HepG2 (cell line): ENCODE data around the gene SMAP1. TPM values are rescaled to one million over a fixed set of nuclear protein-coding genes. Genes with fewer than 3 reads are reported as not detected.
A peak's percentile ranks its signal among the peaks of the same experiment; 100 is the strongest.

Source experiments
- ATAC-seq: fragments of 200-7000 bp; cut with Tn5 transposase; 3 replicates; pipeline ENCODE4 v1.9.1; 2020; ENCODE audit warnings: mild to moderate bottlenecking, moderate library complexity
- BruUV-seq: library from RNA; stranded (reverse); fragments of 400-500 nt; replicated peaks from 2 replicates; lab custom pipeline; 2021; lab: Mats Ljungman, UMichigan
- CTCF ChIA-PET: fragments of 300-600 bp; formaldehyde crosslinking; extraction: SDS; loops from one replicate; lab custom pipeline; 2021; ENCODE audit warnings: low total read pairs, inconsistent platforms, low intra/inter-chr PET ratio; lab: Yijun Ruan, JAX
- POLR2A ChIA-PET: fragments of 350-600 bp; sonication (Branson Sonifier 250); formaldehyde crosslinking; loops from one replicate; lab custom pipeline; 2020; ENCODE audit warnings: antibody characterized with exemption, inconsistent platforms; lab: Yijun Ruan, JAX
- DNase-seq: peaks from one replicate; pipeline ENCODE4 v3.0.0-alpha.2; 2015; ENCODE audit warnings: low spot score
- FAIRE-seq: peaks from 3 replicates; lab custom pipeline; 2011; peaks lifted over from hg19 to GRCh38; lab: Jason Lieb, UNC
- H2AFZ ChIP-seq: one replicate; pipeline ENCODE4 v1.6.1; 2011; ENCODE audit warnings: low read length, inconsistent platforms
- H3K27ac ChIP-seq: fragments of 300-600 bp; 3 replicates; pipeline ENCODE4 v1.8.0; 2011; ENCODE audit warnings: mixed run types, mild to moderate bottlenecking, mixed read lengths, low read length, inconsistent platforms; ENCODE audit not compliant: insufficient read depth; ENCODE audit errors: extremely low read length
- H3K27me3 ChIP-seq, 2 experiments: fragments of 200-600 bp in 1 of 2; 2 replicates in 1 of 2; 3 replicates in 1 of 2; pipeline versions ENCODE4 v1.6.0 to v1.8.0; 2011; ENCODE audit warnings: low read length in 2 of 2, mild to moderate bottlenecking in 2 of 2, moderate library complexity in 2 of 2, inconsistent platforms in 1 of 2; ENCODE audit not compliant: insufficient read depth in 2 of 2, control insufficient read depth in 1 of 2
- H3K36me3 ChIP-seq, 2 experiments: fragments of 200-600 bp in 1 of 2; replicated peaks in 1 of 2; 2 replicates in 1 of 2; 3 replicates in 1 of 2; pipeline versions ENCODE4 v1.5.1 to v1.8.0; 2011; ENCODE audit warnings: low read length in 2 of 2, inconsistent platforms in 1 of 2; ENCODE audit not compliant: insufficient read depth in 2 of 2, control insufficient read depth in 1 of 2
- H3K4me1 ChIP-seq: 2 replicates; pipeline ENCODE4 v1.5.1; 2012; ENCODE audit warnings: low read length, inconsistent platforms; ENCODE audit not compliant: insufficient read depth
- H3K4me2 ChIP-seq: 2 replicates; pipeline ENCODE4 v1.6.0; 2011; ENCODE audit warnings: low read depth, low read length, inconsistent platforms
- H3K4me3 ChIP-seq, 3 experiments: fragments of 200-600 bp in 1 of 3; sonication (generic), shearing (Covaris generic) in 1 of 3; replicated peaks in 1 of 3; 2 replicates each; pipeline ENCODE4 v1.5.1; 2011 to 2016; ENCODE audit warnings: low read length in 3 of 3, inconsistent platforms in 2 of 3, low read depth in 2 of 3, mild to moderate bottlenecking in 2 of 3, control low read depth in 1 of 3, mixed read lengths in 1 of 3; ENCODE audit not compliant: insufficient read depth in 1 of 3
- H3K79me2 ChIP-seq: one replicate; pipeline ENCODE4 v1.6.1; 2011; ENCODE audit warnings: low read length, inconsistent platforms; ENCODE audit not compliant: insufficient read depth
- H3K9ac ChIP-seq: 2 replicates; pipeline ENCODE4 v1.6.0; 2011; ENCODE audit warnings: mild to moderate bottlenecking, low read depth, low read length, inconsistent platforms; ENCODE audit not compliant: insufficient read depth
- H3K9me3 ChIP-seq: 2 replicates; pipeline ENCODE4 v1.5.1; 2012; ENCODE audit warnings: mild to moderate bottlenecking, low read length
- H4K20me1 ChIP-seq: 2 replicates; pipeline ENCODE4 v1.6.0; 2011; ENCODE audit warnings: inconsistent platforms, mild to moderate bottlenecking, low read length, moderate library complexity; ENCODE audit not compliant: insufficient read depth
- BCL6 ChIP-seq: IDR thresholded peaks from 2 replicates; pipeline ENCODE4 v1.6.1; 2016; ENCODE audit warnings: missing genetic modification reagents, missing compliant biosample characterization
- CEBPB ChIP-seq: IDR thresholded peaks from 2 replicates; pipeline ENCODE4 v1.6.1; 2011; ENCODE audit warnings: low read depth, low read length, improper control_type of control experiment, borderline replicate concordance
- FOXJ3 ChIP-seq: sonication (generic); formaldehyde crosslinking; IDR thresholded peaks from 2 replicates; pipeline ENCODE4 v1.4.0; 2020; ENCODE audit warnings: missing genetic modification reagents, mild to moderate bottlenecking, borderline replicate concordance
- RAD21 ChIP-seq: fragments of 450-650 bp; formaldehyde crosslinking; IDR thresholded peaks from 2 replicates; pipeline ENCODE4 v1.5.0; 2020; ENCODE audit warnings: mild to moderate bottlenecking
- ZBTB40 ChIP-seq, 2 experiments: fragments of 450-650 bp in 1 of 2; sonication (generic) in 1 of 2; formaldehyde crosslinking in 1 of 2; IDR thresholded peaks; 2 replicates each; pipeline versions ENCODE4 v1.6.1 to v1.8.0; 2016 to 2022; ENCODE audit warnings: antibody characterized with exemption in 1 of 2, mild to moderate bottlenecking in 1 of 2, missing genetic modification reagents in 1 of 2
- ZKSCAN1 ChIP-seq: fragments of 150-350 bp; IDR thresholded peaks from 2 replicates; pipeline ENCODE4 v1.6.1; 2014; ENCODE audit warnings: low read length
- ZNF136 ChIP-seq: sonication (generic); formaldehyde crosslinking; IDR thresholded peaks from 2 replicates; pipeline ENCODE4 v1.8.1; 2022; ENCODE audit warnings: low read depth, mild to moderate bottlenecking, moderate library complexity, missing genetic modification reagents
- ZNF569 ChIP-seq: sonication (generic); formaldehyde crosslinking; IDR thresholded peaks from 2 replicates; pipeline ENCODE4 v1.5.0; 2020; ENCODE audit warnings: mild to moderate bottlenecking, missing genetic modification reagents, moderate library complexity, borderline replicate concordance
- ZNF777 ChIP-seq: sonication (generic); formaldehyde crosslinking; IDR thresholded peaks from 2 replicates; pipeline ENCODE4 v1.4.0; 2020; ENCODE audit warnings: missing genetic modification reagents
- WGBS: methylation state at CpG from one replicate; pipeline ENCODE4 v1.1.6; 2017; ENCODE audit warnings: low lambda C conversion rate; 5-methylcytosine and 5-hydroxymethylcytosine counted together
- in situ Hi-C: cut with HindIII; loops from 2 replicates; pipeline ENCODE4 v1.10.0; 2017; ENCODE audit warnings: low pct_unique_long_range_greater_than_20kb; ENCODE audit not compliant: extremely low pct_ligation_motif_present
- intact Hi-C: fragments of 100-400 bp; cut with micrococcal nuclease; formaldehyde crosslinking; loops from one replicate; pipeline ENCODE4 v1.10.0; 2022; ENCODE audit not compliant: unreplicated experiment
- polyA plus RNA-seq, 8 experiments: library from polyadenylated mRNA; depleted of rRNA in 3 of 8; stranded (reverse) in 7 of 8; unstranded in 1 of 8; fragments of >200 nt; fragmentation: Illumina TruSeq in 4 of 8; extraction: Trizol in 4 of 8; gene quantifications; 2 replicates each; pipeline versions ENCODE4 v1.2.1 to v1.2.3, GENCODE V29; 2011 to 2016; ENCODE audit warnings: low read depth in 4 of 8, missing spikeins in 1 of 8, mixed read lengths in 1 of 8; ENCODE audit not compliant: insufficient read depth in 1 of 8
- total RNA-seq, 5 experiments: library from RNA; depleted of rRNA; stranded (reverse); fragments of >200 nt; fragmentation: Illumina TruSeq; extraction: Trizol; gene quantifications; 2 replicates each; pipeline ENCODE4 v1.2.3, GENCODE V29; 2016; ENCODE audit warnings: low read depth in 1 of 5

SMAP1 gene
- total and polyA plus RNA-seq, 2 of the 13 experiments (the other 11 are each of a cell fraction or from before 2014, with no cell fraction given), result 13.4 to 17.8 TPM

GRCh38 chr6:70709826-70710225, 42.1 kb downstream of the SMAP1 start:
- no TSS peak for BruUV-seq
- ATAC-seq, result no peak
- Histone ChIP-seq H3K36me3 (no peaks in the 10 kb centered on the region), H3K9me3 (peaks cover 13% of the 10 kb centered on the region), H3K4me3 (no peak overlapping the region), H3K27me3 (no peaks in the 10 kb centered on the region)
- POLR2A ChIA-PET, result no interaction called here
- in situ Hi-C loops, result loop anchor here (5.0 to 10.0 kb wide), 3 partner anchors 177 to 305 kb away; partner anchors contain the start of gene B3GAT2
- CTCF ChIA-PET, result no interaction called here
- peak; percentile 5 for DNase-seq
- FAIRE-seq, result no peak
- TF ChIP-seq CEBPB (peak; percentile 20; the same call in 1 of the 2 replicates), ZNF777 (no peak)
- TF ChIP-seq, all 625 proteins: peak for 1
- intact Hi-C loops, result no loop called here
- H3K27ac ChIP-seq, result no peak overlapping the region
- H2AFZ ChIP-seq, result no peak overlapping the region
- no peak overlapping the region for H3K4me2 ChIP-seq
- no peak overlapping the region for H3K9ac ChIP-seq
- peaks cover 12% of the 10 kb centered on the region for H3K79me2 ChIP-seq
- H3K4me1 ChIP-seq, result no peaks in the 10 kb centered on the region
- H4K20me1 ChIP-seq, result peaks cover 3% of the 10 kb centered on the region
- 94% methylated on average over 3 of the region's 3 CpGs for WGBS

DNA sequence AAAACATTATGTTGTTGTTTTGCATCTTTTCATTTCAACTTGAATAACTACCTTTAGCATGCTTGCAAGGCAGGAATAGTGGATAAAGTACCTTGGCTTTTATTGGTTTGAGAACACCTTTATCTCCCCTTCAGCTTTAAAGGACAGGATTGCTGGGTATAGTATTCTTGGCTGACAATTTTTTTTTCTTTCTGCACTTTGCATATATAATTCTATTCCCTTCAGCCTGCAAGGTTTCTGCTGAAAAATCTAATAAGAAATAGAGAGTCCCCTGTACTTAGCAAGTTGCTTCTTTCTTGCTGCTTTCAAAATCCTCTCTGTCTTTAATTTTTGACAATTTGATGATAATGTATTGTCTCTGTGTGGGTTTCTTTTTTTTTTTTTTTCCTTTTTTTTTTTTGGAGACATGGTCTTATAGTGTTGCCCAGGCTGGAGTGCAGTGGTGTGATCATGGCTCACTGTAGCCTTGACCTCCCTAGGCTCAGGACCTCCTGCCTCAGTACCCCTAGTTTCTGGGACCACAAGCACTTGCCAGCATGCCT, 47.1 kb downstream of the SMAP1 start:
- intact Hi-C loops, result no loop called here
- no peak overlapping the region for H3K4me2 ChIP-seq
- TF ChIP-seq ZBTB40 (IDR thresholded peaks at IDR 0.05) (no peak), ZBTB40 (CRISPR knock-in tag; IDR thresholded peaks at IDR 0.05) (no peak), RAD21 (CRISPR knock-in tag) (no peak), ZKSCAN1 (no peak), ZNF136 (peak; percentile 89; the same call in 1 of the 2 replicates), FOXJ3 (CRISPR knock-in tag) (no peak), ZNF569 (CRISPR knock-in tag) (no peak), BCL6 (CRISPR knock-in tag) (no peak)
- no peak overlapping the region for H2AFZ ChIP-seq
- no peak for DNase-seq
- ChIA-PET POLR2A (no interaction called here), CTCF (no interaction called here)
- no peak overlapping the region for H3K27ac ChIP-seq
- in situ Hi-C loops, result no loop called here
- no peaks in the 10 kb centered on the region for H3K4me1 ChIP-seq
- no peak overlapping the region for H3K9ac ChIP-seq
- H3K27me3 ChIP-seq, result no peaks in the 10 kb centered on the region
- no peak for FAIRE-seq
- no peak for ATAC-seq
- peaks cover 8% of the 10 kb centered on the region for H3K79me2 ChIP-seq
- no peaks in the 10 kb centered on the region for H3K36me3 ChIP-seq
- H4K20me1 ChIP-seq, result no peaks in the 10 kb centered on the region
- BruUV-seq, result no TSS peak
- no peak overlapping the region for H3K4me3 ChIP-seq
- peaks cover 19% of the 10 kb centered on the region for H3K9me3 ChIP-seq
